ENCODE results near the gene SLK.

GRCh38 chr10:104033401-104033930 lies 66.5 kb downstream of the SLK start:
- no peak for TF ChIP-seq EZH2phosphoT487 (IDR thresholded peaks at IDR 0.05)
- no peak for TF ChIP-seq CTCF (IDR thresholded peaks at IDR 0.05)
- TF ChIP-seq EZH2 (IDR thresholded peaks at IDR 0.05): no peak

Measured in neural progenitor cell (in vitro differentiated cells).